ENCODE measurements around the gene ARHGEF18.
A peak's percentile ranks its signal among the peaks of the same experiment; 100 is the strongest.
"Not testable (repeated sequence)": the region's sequence is repeated elsewhere in the genome, so short reads cannot be mapped to it uniquely, and the experiment has no call there.

Gene ARHGEF18

DNA sequence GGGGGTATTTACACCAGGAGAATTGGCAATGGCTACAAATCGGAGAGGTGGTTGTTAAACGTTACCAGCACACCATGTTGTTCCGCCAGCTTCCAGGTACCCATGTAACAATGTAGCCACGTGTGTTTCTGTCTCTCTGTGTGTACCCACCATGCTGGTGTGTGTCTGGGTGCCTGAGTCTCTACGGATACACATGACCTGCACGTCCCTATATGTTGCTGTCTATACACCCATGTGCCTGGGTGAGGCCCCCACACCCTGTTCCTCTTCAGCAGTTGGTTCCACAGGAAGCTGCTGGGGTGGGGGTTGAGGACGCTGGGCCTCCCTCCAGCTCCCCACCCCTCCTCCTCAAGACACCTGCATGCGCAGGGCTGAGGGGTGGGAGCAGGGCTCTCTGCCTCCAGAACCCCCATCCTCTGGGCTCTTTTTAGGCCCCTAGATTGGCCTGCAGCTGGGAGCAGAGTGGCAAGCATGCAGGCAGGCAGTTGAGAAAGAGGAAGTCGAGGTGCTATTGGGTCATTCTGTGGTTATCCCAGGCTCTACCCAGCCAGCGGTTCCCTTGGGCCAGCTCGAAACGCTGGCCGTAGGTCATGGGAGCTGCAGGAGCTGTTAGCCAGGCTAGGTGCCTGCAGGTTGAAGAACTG lies at the start of gene ARHGEF18:
TSS of gene ARHGEF18 (plus strand) at position 351 of the 644 bp plus-strand sequence. CDS start 13,954 bp downstream, outside the sequence.
- ATAC-seq (peak; percentile 61), DNase-seq (ENCODE audit: low spot score in 2 of 2) (peak in 1 of 2 donors; percentile 64)
- H3K27ac Mint-ChIP-seq = peak within 1 kb of the TSS; percentile 99
- peaks cover 5% of the 10 kb centered on the region for H3K36me3 Mint-ChIP-seq
- peak within 1 kb of the TSS; percentile 98 for H3K4me3 Mint-ChIP-seq
- peaks cover 8% of the 10 kb centered on the region for H3K9me3 Mint-ChIP-seq
- H3K4me1 Mint-ChIP-seq = peaks cover 59% of the 10 kb centered on the region

DNA sequence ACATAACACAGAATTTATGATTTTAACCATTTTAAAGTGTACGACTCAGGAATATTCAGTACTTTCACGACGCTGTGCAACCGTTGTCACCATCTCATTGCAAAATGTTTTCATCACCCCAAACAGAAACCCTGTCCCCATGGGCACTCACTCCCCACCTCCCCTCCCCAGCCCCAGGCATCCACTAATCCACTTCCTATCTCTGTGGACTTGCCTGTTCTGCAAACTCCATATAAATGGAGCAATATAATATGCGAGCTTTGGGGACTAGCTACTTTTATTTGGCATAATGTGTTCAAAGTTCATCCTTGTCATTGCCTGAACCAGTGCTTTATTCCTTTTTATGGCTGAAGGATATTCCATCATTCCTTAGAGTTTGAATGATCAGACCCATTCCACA lies 47.2 kb upstream of the ARHGEF18 start:
- ATAC-seq = no peak
- Mint-ChIP-seq H3K9me3 (no peaks in the 10 kb centered on the region), H3K36me3 (no peaks in the 10 kb centered on the region), H3K27ac (no peak overlapping the region), H3K4me1 (no peaks in the 10 kb centered on the region), H3K4me3 (no peak overlapping the region)
- DNase-seq (ENCODE audit: low spot score in 2 of 2) = no peak

DNA sequence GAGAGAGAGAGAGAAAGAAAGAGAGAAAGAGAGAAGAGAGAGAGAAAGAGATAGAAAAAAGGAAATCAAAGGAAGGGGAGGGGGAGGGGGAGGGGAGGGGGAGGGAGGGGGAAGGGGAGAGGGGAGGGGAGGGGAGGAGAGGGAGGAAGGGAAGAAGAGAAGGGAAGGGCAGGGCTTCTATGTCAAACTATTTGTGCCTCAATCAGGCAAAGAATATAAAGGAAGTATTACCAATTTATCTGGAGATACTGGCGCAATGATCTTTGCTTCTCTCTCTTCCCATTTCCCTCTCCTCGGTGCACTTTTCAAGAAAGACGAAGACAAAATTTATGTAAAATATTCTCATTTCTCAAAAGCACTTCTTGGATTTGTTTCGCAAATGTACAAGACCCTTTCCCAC lies 45.3 kb upstream of the ARHGEF18 start:
- Mint-ChIP-seq H3K27ac (no peak overlapping the region), H3K36me3 (no peaks in the 10 kb centered on the region), H3K9me3 (no peaks in the 10 kb centered on the region), H3K4me3 (no peak overlapping the region), H3K4me1 (no peaks in the 10 kb centered on the region)
- no peak for ATAC-seq
- no peak for DNase-seq (ENCODE audit: low spot score in 2 of 2)

DNA sequence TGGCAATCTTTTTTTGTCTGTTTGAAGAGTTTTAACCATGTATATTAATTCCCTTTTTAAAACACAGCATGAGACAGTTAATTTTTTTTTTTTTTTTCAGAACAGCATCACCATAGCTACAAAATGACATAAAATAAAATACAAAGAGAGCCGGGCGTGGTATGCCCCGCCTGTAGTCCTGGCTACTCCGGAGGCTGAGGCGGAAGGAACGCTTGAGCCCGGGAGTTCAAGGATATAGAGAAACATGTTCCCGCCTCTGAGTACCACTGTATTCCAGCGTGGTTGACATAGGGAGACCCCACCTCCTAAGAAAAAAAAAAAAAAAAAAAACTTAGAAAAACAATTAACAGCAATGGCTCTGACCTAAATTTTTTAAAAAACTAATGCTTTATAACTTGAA lies 44.5 kb upstream of the ARHGEF18 start:
- no peak for DNase-seq (ENCODE audit: low spot score in 2 of 2)
- Mint-ChIP-seq H3K9me3 (no peaks in the 10 kb centered on the region), H3K36me3 (no peaks in the 10 kb centered on the region), H3K27ac (no peak overlapping the region), H3K4me3 (no peak overlapping the region), H3K4me1 (no peaks in the 10 kb centered on the region)
- ATAC-seq = no peak

DNA sequence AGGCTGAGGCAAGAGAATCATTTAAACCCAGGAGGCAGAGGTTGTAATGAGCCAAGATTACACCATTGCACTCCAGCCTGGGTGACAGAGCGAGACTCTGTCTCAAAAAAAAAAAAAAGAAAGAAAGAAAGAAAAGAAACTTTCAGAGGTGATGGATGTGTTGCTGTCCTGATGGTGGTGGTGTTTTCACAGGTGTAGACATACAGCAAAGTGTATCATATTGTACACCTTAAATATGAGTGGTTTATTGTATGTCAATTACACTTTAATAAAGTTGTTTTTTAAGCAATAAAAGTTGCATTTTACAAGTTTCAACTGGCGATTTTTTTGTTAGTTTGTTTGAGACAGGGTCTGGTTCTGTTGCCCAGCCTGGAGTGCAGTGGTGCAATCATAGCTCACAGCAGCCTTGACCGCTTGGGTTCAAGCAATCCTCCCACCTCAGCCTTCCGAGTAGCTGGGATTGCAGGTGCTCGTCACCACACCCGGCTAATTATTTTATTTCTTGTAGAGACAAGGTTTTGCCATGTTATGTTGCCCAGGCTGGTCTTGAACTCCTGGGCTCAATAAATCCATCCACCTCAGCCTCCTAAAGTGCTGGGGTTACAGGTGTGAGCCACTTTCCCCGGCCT lies 41.0 kb upstream of the ARHGEF18 start:
- ATAC-seq = no peak
- no peak overlapping the region for H3K4me3 Mint-ChIP-seq
- no peak for DNase-seq (ENCODE audit: low spot score in 2 of 2)
- no peaks in the 10 kb centered on the region for H3K36me3 Mint-ChIP-seq
- H3K27ac Mint-ChIP-seq = no peak overlapping the region
- no peaks in the 10 kb centered on the region for H3K4me1 Mint-ChIP-seq
- no peaks in the 10 kb centered on the region for H3K9me3 Mint-ChIP-seq

DNA sequence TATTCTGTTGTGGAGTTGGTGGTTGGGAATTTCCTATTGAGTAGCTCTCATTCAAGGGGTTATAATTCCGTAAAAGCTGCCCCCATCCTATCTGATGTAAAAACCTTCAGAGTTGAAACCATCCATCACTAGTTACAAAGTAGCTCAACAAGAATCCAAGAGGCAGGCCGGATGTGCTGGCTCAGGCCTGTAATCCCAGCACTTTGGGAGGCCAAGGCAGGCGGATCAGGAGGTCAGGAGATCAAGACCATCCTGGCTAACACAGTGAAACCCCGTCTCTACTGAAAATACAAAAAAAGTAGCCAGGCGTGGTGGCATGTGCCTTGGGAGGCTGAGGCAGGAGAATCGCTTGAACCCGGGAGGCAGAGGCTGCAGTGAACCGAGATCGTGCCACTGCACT lies 40.4 kb upstream of the ARHGEF18 start:
- not testable (repeated sequence) for H3K27ac Mint-ChIP-seq; H3K4me1 Mint-ChIP-seq; DNase-seq (ENCODE audit: low spot score in 2 of 2); H3K4me3 Mint-ChIP-seq; H3K9me3 Mint-ChIP-seq; ATAC-seq; H3K36me3 Mint-ChIP-seq

DNA sequence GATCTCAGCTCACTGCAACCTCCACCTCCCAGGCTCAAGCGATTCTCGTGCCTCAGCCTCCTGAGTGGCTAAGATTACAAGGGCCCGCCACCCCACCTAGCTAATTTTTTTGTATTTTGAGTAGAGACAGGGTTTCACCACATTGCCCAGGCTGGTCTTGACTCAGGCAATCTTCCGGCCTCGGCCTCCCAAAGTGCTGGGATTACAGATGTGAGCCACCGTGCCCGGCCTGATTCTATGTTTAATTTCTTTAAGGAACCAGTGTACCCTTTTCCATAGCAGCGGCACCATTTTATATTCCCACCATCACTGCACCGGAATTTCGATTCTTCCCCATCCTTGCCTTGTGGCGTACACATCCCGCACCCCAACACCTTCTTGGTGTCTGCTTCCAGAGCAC lies 36.8 kb upstream of the ARHGEF18 start:
- H3K36me3 Mint-ChIP-seq = no peaks in the 10 kb centered on the region
- H3K9me3 Mint-ChIP-seq = no peaks in the 10 kb centered on the region
- H3K27ac Mint-ChIP-seq = no peak overlapping the region
- H3K4me3 Mint-ChIP-seq = no peak overlapping the region
- DNase-seq (ENCODE audit: low spot score in 2 of 2) (no peak), ATAC-seq (no peak)
- H3K4me1 Mint-ChIP-seq = no peaks in the 10 kb centered on the region

DNA sequence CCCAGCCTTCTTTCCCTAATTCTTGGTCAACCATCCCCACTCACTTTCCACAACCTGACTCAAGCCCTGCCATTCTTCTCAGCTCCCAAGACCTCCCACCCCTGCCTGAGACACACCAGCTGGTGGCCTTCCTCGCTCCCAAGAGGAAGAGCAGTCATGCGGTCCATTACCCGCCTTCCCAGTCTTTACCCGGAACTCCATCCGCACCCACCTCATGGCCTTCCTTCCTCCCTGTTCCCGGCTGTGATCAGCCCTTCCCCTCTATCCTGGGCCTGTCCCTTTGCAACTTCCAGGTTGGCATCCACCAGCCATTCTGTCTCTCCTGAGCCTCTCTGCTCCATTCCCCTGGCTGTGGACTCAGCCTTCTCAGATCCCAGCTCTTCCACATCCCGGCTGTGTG lies 35.9 kb upstream of the ARHGEF18 start:
- DNase-seq (ENCODE audit: low spot score in 2 of 2) = no peak
- no peak for ATAC-seq
- Mint-ChIP-seq H3K9me3 (no peaks in the 10 kb centered on the region), H3K27ac (no peak overlapping the region), H3K4me3 (no peak overlapping the region), H3K36me3 (no peaks in the 10 kb centered on the region), H3K4me1 (no peaks in the 10 kb centered on the region)

DNA sequence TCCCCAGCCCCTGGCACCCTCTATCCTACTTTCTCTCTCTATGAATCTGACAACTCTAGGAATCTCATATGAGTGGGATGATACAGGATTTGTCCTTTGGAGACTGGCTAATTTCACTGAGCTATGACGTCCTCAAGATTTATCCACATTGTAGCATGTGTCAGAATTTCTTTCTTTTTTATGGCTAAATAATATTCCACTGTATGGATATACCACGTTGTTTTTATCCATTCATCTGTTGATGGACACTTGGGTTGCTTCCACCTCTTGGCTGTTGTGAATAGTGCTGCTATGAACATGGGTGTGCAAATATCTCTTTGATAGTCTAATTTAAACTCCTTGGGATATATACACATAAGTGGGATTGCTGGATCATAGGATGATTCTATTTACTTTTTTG lies 30.6 kb upstream of the ARHGEF18 start:
- Mint-ChIP-seq H3K27ac (no peak overlapping the region), H3K4me1 (no peaks in the 10 kb centered on the region), H3K4me3 (no peak overlapping the region), H3K9me3 (peaks cover 4% of the 10 kb centered on the region), H3K36me3 (no peaks in the 10 kb centered on the region)
- no peak for DNase-seq (ENCODE audit: low spot score in 2 of 2)
- ATAC-seq = no peak

DNA sequence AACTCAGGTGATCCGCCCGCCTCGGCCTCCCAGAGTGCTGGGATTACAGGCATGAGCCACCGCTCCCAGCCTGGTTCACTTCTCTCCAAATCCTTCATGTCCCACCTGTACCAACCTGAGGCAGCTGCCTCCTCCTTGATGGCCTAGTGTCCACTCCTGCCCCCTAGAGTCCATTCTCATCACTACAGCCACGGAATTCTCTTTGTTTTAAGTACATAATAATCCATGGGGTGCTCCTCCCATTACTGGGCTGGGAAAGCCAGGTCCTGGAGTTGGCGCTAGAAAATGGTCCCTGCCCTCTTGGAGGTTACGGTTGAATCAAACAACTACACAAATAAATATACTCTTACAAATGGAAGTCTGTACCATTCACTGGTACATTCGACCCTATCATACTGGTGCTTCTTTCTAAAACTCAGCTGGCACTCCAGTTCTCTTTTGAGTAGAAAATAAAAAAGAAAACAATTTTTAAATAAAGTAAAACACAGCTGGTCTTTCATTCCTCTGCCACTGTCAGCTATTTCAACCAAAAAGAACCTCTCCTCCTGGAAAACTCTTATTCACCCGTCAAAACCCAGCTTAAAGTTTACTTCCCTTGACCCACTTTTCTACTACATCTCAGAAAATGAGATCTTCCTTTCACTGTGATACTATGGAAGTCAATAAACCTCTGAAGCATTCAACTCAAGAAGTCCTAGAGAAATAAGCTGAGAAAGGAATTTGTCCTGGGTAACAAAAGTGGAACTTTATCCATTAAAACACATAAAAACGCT lies 22.4 kb upstream of the ARHGEF18 start:
- H3K4me3 Mint-ChIP-seq = no peak overlapping the region
- peak; percentile 26 to 69 for DNase-seq (ENCODE audit: low spot score in 2 of 2)

DNA sequence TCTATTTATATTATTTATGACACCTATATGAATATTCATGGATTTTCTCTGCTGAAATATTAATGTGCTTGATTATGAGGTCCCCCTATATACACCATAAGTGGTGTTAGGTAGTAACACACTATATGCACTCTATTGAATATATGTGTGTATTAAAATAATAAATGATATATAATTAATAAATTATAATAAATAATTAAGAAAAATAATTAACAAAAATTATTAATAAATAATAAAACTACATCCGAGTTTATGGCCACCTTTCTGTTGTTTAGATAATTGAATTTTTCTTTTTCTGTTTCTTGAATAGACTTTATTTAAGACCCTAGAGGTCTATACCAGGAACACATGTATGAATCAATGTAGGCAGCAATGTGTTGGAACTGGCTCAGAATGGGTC lies 20.9 kb upstream of the ARHGEF18 start:
- Mint-ChIP-seq H3K27ac (no peak overlapping the region), H3K36me3 (no peaks in the 10 kb centered on the region), H3K4me3 (no peak overlapping the region), H3K9me3 (peaks cover 5% of the 10 kb centered on the region), H3K4me1 (no peaks in the 10 kb centered on the region)
- no peak for DNase-seq (ENCODE audit: low spot score in 2 of 2)
- no peak for ATAC-seq

More for the DNA sequence above, 22.4 kb upstream of the ARHGEF18 start:
- Mint-ChIP-seq H3K9me3 (peaks cover 5% of the 10 kb centered on the region), H3K27ac (no peak overlapping the region), H3K36me3 (no peaks in the 10 kb centered on the region), H3K4me1 (no peaks in the 10 kb centered on the region)
- no peak for ATAC-seq

DNA sequence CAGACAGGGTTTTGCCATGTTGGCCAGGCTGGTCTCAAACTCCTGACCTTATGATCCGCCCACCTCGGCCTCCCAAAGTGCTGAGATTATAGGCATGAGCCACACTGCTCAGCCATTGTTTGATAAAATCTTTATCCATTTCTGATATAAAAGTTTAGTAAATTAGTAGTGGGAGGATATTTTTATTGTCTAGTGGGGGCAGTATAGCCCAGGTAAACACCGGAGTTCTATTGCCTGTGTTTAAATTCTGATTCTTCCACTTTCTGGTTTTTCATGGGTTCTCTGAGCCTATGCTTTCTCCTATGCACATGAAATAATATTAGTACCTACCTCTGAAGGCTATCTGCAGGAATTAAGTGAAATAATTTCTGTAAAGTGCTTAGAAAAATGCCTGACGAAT lies 20.1 kb upstream of the ARHGEF18 start:
- ATAC-seq (no peak), DNase-seq (ENCODE audit: low spot score in 2 of 2) (no peak)
- H3K27ac Mint-ChIP-seq = no peak overlapping the region
- no peaks in the 10 kb centered on the region for H3K4me1 Mint-ChIP-seq
- H3K9me3 Mint-ChIP-seq = peaks cover 5% of the 10 kb centered on the region
- H3K4me3 Mint-ChIP-seq = no peak overlapping the region
- H3K36me3 Mint-ChIP-seq = no peaks in the 10 kb centered on the region

DNA sequence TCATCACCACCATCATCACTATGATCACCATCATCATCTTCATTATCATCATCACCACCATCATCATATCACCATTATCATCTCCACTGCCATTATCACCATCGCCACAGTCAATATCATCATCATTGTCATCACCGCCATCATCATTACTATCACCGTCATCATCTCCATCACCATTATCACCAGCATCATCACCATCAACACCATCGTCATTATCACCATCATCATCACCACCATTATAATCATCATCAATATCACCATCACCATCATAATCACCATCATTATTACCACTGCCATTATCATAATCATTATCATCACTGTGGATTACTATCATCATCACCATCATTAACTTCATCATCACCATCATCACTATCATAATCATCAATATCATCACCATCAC lies 17.3 kb upstream of the ARHGEF18 start:
- H3K4me3 Mint-ChIP-seq = no peak overlapping the region
- no peaks in the 10 kb centered on the region for H3K9me3 Mint-ChIP-seq
- no peak overlapping the region for H3K27ac Mint-ChIP-seq
- ATAC-seq (no peak), DNase-seq (ENCODE audit: low spot score in 2 of 2) (no peak)
- peaks cover under 1% of the 10 kb centered on the region for H3K4me1 Mint-ChIP-seq
- no peaks in the 10 kb centered on the region for H3K36me3 Mint-ChIP-seq

DNA sequence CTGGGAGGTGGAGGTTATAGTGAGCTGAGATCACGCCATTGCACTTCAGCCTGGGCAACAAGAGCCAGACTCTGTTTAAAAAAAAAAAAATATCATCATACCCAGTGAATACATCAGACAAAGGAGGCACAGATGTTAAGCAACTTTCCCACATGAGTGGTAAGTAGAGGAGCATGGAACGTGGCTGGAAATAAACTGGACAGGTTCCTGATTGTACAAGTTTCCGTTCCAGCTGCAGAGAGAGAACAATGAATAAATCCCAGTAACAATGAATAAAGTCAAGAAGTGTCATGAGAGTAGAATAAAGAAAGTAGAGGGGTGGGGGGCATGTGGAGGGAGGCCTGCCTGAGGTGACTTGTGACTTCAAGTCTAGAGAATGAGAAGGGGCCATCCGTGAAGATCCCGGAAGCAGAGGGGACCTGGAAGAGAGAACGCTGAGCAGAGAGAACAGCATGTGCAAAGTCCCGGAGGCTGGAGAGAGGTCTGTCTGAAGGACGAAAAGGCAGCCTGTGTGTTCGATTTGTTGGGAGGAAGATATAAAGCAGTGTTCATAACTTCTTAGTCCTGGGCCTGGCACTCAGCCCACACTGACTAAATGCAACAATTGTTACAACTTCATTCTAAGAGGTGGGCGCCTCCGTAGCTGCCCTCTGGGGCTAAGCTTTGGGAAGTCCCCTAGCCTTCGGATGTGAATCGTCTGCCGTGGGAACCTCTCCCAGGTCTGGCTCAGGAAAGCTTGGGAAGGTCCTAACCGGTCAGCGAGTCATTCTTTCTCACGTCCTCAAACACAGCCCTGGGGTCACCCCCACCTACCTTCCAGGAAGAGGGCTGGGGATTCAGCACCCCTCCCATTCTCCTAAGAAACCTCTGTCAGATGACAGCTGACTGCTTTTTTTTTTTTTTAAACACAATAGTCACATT lies 15.3 kb upstream of the ARHGEF18 start:
- peaks cover 20% of the 10 kb centered on the region for H3K4me1 Mint-ChIP-seq
- H3K9me3 Mint-ChIP-seq = no peaks in the 10 kb centered on the region
- ATAC-seq (no peak), DNase-seq (ENCODE audit: low spot score in 2 of 2) (no peak)
- no peaks in the 10 kb centered on the region for H3K36me3 Mint-ChIP-seq
- no peak overlapping the region for H3K27ac Mint-ChIP-seq
- no peak overlapping the region for H3K4me3 Mint-ChIP-seq

DNA sequence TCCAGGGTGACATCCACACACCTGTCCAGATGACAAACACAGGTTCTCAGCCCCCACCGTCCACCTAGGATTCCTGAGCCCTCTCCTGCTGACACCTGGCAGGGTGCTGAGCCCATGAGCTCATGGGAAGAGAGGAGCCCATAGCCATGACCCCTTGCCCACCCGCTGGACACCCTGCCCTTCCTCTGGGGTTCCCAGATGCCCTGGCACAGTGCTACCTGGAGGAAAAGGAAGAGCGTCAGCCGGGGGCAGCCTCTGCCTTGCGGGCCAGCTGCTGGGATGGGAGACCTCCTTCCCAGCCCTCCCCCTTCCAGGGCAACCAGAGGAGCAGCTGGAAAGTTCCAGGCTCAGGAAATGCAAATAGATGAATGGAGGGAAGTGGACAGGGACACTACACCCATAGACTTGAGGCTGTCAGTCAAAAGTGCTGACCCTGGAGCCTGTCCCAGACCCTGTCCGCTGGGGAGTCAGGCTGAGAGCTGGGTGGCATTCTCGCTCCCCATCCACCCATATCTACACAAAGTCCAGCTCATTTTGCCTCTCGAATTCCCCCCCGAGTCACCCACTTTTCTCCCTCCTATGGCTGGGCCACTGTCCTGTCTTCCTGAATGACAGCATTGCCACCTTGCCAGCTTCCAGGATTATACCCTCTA lies 12.3 kb upstream of the ARHGEF18 start:
- H3K36me3 Mint-ChIP-seq = no peaks in the 10 kb centered on the region
- H3K27ac Mint-ChIP-seq = no peak overlapping the region
- peak overlapping the region; percentile 42 for H3K4me3 Mint-ChIP-seq
- DNase-seq (ENCODE audit: low spot score in 2 of 2) = no peak
- no peaks in the 10 kb centered on the region for H3K9me3 Mint-ChIP-seq
- H3K4me1 Mint-ChIP-seq = peaks cover 29% of the 10 kb centered on the region
- ATAC-seq = no peak

Data from stimulated activated effector memory CD8-positive, alpha-beta T cell treated with anti-CD3 and anti-CD28 coated beads, Interleukin-12 subunit alpha, Interleukin-12 subunit beta, amount 100 ng/mL, for 72 hours (primary cell).